BJ (cell line): ENCODE data around the gene AKAP14. TPM values are rescaled to one million over a fixed set of nuclear protein-coding genes. Genes with fewer than 3 reads are reported as not detected.
A peak's percentile ranks its signal among the peaks of the same experiment; 100 is the strongest.
"Not testable (repeated sequence)": the region's sequence is repeated elsewhere in the genome, so short reads cannot be mapped to it uniquely, and the experiment has no call there.

ENCODE experiments used
- CTCF ChIA-PET: fragments of 350-600 bp; formaldehyde crosslinking; extraction: SDS; loops from one replicate; lab custom pipeline; 2021; ENCODE audit warnings: antibody characterized with exemption, inconsistent platforms; lab: Yijun Ruan, JAX
- POLR2A ChIA-PET: fragments of 300-600 bp; sonication (Branson Sonifier 250); formaldehyde crosslinking; extraction: SDS; loops from one replicate; lab custom pipeline; 2021; ENCODE audit warnings: antibody characterized with exemption; lab: Charles Lee
- DNase-seq: peaks from one replicate; pipeline ENCODE4 v3.0.0-alpha.2; 2011; ENCODE audit warnings: low read depth
- H3K27me3 ChIP-seq: 2 replicates; pipeline ENCODE4 v1.6.0; 2011; ENCODE audit warnings: low read length; ENCODE audit not compliant: control insufficient read depth, insufficient read depth
- H3K36me3 ChIP-seq: 2 replicates; pipeline ENCODE4 v1.5.1; 2011; ENCODE audit warnings: low read length; ENCODE audit not compliant: control insufficient read depth, insufficient read depth
- H3K4me3 ChIP-seq: 2 replicates; pipeline ENCODE4 v1.5.1; 2011; ENCODE audit warnings: low read depth, mild to moderate bottlenecking, control low read depth, low read length
- polyA plus RNA-seq: library from polyadenylated mRNA; depleted of rRNA; stranded (reverse); fragments of >200 nt; gene quantifications from 2 replicates; pipeline ENCODE4 v1.2.3, GENCODE V29; 2011
- TF ChIP-seq, protein P1 (sequence below): IDR thresholded peaks from 2 replicates; pipeline ENCODE4 v1.5.1; 2011; ENCODE audit warnings: low read depth, mild to moderate bottlenecking, control low read depth, inconsistent platforms, low read length, moderate library complexity; ENCODE audit not compliant: insufficient read depth

The AKAP14 gene
- polyA plus RNA-seq, 1 experiment, result not detected

DNA sequence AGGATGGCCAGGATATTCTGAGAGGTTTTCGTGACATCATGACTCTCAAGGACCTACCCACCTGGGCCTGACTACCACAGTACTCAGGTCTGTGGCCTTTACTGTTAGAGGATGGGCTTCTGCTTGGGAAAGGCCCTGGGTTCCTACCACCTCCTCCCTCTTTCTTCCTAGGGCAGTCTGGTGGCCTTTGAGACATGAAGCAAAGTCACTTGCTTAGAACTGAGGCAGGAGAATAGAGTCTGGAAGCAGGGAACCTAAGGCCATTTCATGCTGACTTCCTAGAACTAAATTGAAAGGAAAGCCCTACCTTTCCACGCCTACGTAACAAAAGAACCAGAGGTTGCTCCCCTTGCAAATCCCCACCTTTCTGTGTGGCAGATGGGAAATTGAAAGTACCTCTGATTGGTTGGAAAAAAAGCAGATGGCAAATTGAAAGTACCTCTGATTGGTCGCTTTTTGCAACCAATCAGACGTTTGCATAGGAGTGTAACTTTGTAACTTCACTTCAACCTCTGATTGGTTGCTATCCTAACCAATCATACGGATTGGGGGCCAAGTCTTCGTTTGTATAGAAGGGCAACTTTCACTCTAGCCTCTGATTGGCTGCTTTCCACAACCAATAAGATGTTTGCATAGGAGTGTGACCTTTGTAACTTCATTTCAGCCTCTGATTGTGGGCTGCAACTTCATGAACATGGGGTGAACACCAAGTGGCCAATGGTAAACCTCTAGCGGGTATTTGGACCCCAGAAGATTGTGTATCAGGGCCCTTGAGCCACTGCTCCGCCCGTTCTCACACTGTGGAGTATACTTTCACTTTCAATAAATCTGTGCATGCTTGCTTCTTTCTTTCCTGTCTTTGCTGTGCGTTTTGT, 9.9 kb upstream of the AKAP14 start:
- no peak for DNase-seq
- Histone ChIP-seq H3K4me3 (no peak overlapping the region), H3K36me3 (no peaks in the 10 kb centered on the region), H3K27me3 (no peaks in the 10 kb centered on the region)
- TF ChIP-seq, protein P1, sequence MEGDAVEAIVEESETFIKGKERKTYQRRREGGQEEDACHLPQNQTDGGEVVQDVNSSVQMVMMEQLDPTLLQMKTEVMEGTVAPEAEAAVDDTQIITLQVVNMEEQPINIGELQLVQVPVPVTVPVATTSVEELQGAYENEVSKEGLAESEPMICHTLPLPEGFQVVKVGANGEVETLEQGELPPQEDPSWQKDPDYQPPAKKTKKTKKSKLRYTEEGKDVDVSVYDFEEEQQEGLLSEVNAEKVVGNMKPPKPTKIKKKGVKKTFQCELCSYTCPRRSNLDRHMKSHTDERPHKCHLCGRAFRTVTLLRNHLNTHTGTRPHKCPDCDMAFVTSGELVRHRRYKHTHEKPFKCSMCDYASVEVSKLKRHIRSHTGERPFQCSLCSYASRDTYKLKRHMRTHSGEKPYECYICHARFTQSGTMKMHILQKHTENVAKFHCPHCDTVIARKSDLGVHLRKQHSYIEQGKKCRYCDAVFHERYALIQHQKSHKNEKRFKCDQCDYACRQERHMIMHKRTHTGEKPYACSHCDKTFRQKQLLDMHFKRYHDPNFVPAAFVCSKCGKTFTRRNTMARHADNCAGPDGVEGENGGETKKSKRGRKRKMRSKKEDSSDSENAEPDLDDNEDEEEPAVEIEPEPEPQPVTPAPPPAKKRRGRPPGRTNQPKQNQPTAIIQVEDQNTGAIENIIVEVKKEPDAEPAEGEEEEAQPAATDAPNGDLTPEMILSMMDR, result no peak
- ChIA-PET CTCF (no interaction called here), POLR2A (no interaction called here)

DNA sequence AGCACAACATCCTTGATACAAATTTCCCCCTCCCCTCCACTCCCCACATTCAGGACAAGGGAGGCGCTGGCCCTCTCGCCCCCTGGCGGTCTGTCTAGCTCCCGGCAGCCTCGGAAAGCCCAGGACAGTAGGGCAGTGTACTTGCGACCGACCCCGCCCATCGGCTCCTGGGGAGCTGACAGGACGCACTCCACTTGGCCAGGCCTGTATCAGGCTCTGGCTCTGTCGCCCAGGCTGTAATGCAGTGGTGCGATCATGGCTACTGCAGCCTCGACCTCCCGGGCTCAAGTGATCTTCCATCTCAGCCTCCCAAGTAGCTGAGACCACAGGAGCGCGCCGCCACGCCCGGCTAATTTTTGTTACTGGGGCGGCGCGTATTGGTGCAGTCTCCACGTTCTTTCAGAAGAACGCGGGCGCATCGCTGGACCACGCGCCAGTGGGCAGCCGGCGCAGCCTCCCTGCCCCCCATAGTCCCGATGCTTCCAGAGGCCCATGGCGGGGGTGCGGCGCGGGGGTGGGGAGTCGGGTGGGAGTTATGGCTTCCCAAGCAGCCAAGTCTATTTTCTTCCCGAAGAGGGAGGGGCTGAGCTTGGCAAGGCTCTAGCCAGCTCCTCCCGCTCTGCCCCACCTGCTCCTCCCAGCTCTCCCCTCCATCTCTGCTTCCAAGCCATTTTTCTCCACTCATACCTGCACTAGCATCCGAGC, 7.8 kb upstream of the AKAP14 start:
- no peaks in the 10 kb centered on the region for H3K27me3 ChIP-seq
- no peaks in the 10 kb centered on the region for H3K36me3 ChIP-seq
- TF ChIP-seq, protein P1, result peak; percentile 66
- no peak for DNase-seq
- peak overlapping the region; percentile 29 for H3K4me3 ChIP-seq
- POLR2A ChIA-PET, result interaction anchor here (0.6 kb wide), 1 partner anchor 13 kb away, joined by 19 read pairs; no protein-coding TSS in a partner anchor
- CTCF ChIA-PET, result interaction anchor here (1.1 to 1.5 kb wide), 2 partner anchors 9 to 126 kb away, joined by 3 to 8 read pairs; no protein-coding TSS in a partner anchor

DNA sequence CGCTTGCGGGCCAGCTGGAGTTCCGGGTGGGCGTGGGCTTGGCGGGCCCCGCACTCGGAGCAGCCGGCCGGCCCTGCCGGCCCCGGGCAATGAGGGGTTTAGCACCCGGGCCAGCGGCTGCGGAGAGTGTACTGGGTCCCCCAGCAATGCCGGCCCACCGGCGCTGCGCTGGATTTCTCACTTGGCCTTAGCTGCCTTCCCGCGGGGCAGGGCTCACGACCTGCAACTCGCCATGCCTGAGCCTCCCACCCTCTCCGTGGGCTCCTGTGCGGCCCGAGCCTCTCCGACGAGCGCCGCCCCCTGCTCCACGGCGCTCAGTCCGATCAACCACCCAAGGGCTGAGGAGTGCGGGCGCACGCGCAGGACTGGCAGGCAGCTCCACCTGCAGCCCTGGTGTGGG, 5.1 kb upstream of the AKAP14 start:
- DNase-seq, CTCF ChIA-PET, H3K36me3 ChIP-seq, H3K27me3 ChIP-seq, H3K4me3 ChIP-seq, POLR2A ChIA-PET: not testable (repeated sequence)

DNA sequence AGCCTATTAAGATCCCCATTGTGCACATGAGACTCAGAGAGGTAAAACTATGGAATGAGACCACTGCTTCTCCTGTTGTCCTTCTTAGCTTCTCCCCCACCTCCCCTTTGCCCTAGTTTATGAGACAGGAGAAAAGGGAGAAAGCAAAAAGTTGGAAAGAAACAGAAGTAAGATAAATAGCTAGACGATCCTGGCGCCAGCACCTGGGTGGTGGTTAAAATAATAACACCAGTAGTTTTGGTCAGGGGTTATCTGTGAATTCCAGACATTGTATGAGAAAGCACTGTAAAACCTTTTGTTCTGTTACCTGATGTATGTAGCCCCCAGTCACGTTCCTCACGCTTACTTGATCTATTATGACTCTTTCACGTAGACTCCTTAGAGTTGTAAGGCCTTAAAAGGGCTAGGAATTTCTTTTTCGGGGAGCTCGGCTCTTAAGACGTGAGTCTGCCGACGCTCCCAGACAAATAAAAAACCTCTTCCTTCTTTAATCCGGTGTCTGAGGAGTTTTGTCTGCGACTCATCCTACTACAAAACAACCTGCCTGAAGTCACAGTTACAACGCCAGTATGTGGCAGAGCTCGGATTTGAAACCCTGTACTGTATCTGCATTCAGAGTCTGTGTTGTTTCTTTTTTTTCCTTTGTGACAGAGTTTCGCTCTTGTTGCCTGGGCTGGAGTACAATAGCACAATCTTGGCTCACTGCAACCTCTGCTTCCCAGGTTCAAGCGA, 3.6 kb upstream of the AKAP14 start:
- CTCF ChIA-PET, H3K4me3 ChIP-seq, H3K36me3 ChIP-seq, H3K27me3 ChIP-seq, DNase-seq, POLR2A ChIA-PET: not testable (repeated sequence)

DNA sequence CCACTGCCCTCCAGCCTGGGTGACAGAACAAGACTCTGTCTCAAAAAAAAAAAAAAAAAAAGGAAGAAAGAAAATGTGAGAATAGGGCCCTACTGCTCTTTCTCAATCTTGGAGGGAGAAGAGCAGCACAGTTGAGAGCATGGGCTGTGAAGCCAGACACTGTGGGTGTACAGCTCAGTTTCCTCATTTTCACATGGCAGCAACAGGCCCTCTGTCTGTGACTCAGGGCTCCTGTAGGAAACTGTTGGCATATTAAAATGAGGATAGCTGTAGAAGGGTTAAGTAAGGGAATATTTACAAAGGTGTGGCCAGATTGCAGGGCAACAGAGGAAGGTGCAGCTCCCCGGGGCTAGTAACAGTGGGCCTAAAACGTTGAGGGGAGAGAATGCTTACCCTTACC, 3.4 kb downstream of the AKAP14 start:
- Histone ChIP-seq H3K27me3 (no peaks in the 10 kb centered on the region), H3K36me3 (no peaks in the 10 kb centered on the region), H3K4me3 (no peak overlapping the region)
- DNase-seq, result no peak
- TF ChIP-seq, protein P1, result no peak
- POLR2A ChIA-PET, result no interaction called here
- CTCF ChIA-PET, result no interaction called here
